H9 (cell line): Measurements from ENCODE around the gene AKT1S1. TPM values are rescaled to one million over a fixed set of nuclear protein-coding genes. Genes with fewer than 3 reads are reported as not detected.

ENCODE experiments used
- DNase-seq: peaks from one replicate; pipeline ENCODE4 v3.0.0-alpha.2; 2017
- H2AFZ ChIP-seq: one replicate; pipeline ENCODE4 v1.6.1; 2013; ENCODE audit warnings: mild to moderate bottlenecking, low read length, control low read depth, moderate library complexity
- H2AK5ac ChIP-seq: 2 replicates; pipeline ENCODE4 v1.6.1; 2013; ENCODE audit warnings: low read length, control low read depth, mixed read lengths; ENCODE audit not compliant: insufficient read length
- H2BK120ac ChIP-seq: one replicate; pipeline ENCODE4 v1.6.1; 2013; ENCODE audit warnings: low read depth, mild to moderate bottlenecking, low read length, control low read depth, inconsistent platforms; ENCODE audit not compliant: poor library complexity, severe bottlenecking
- H2BK12ac ChIP-seq: 2 replicates; pipeline ENCODE4 v1.6.1; 2013; ENCODE audit warnings: low read length, control low read depth, mixed read lengths, low read depth; ENCODE audit not compliant: insufficient read length
- H2BK15ac ChIP-seq: 2 replicates; pipeline ENCODE4 v1.6.1; 2013; ENCODE audit warnings: low read depth, low read length, control low read depth
- H2BK20ac ChIP-seq: one replicate; pipeline ENCODE4 v1.6.1; 2013; ENCODE audit warnings: low read depth, mild to moderate bottlenecking, low read length, control low read depth, inconsistent platforms; ENCODE audit not compliant: poor library complexity, severe bottlenecking
- H2BK5ac ChIP-seq: 2 replicates; pipeline ENCODE4 v1.6.1; 2013; ENCODE audit warnings: low read length, control low read depth, mixed read lengths; ENCODE audit not compliant: insufficient read length
- H3K14ac ChIP-seq: 2 replicates; pipeline ENCODE4 v1.6.1; 2013; ENCODE audit warnings: low read length, control low read depth; ENCODE audit not compliant: insufficient read depth
- H3K18ac ChIP-seq: 2 replicates; pipeline ENCODE4 v1.6.1; 2013; ENCODE audit warnings: low read depth, mild to moderate bottlenecking, mixed read lengths, low read length, control low read depth; ENCODE audit not compliant: insufficient read length
- H3K23ac ChIP-seq: 2 replicates; pipeline ENCODE4 v1.6.1; 2013; ENCODE audit warnings: low read length, control low read depth, mixed read lengths, low read depth; ENCODE audit not compliant: insufficient read length
- H3K23me2 ChIP-seq: 2 replicates; pipeline ENCODE4 v1.6.1; 2013; ENCODE audit warnings: low read depth, mild to moderate bottlenecking, mixed read lengths, low read length, control low read depth; ENCODE audit not compliant: insufficient read length, poor library complexity, severe bottlenecking
- H3K27ac ChIP-seq: 2 replicates; pipeline ENCODE4 v1.5.1; 2013; ENCODE audit warnings: low read length, control low read depth, mixed read lengths, low read depth; ENCODE audit not compliant: insufficient read length
- H3K27me3 ChIP-seq: 2 replicates; pipeline ENCODE4 v1.6.1; 2013; ENCODE audit warnings: low read length, control low read depth, inconsistent platforms; ENCODE audit not compliant: insufficient read depth
- H3K4ac ChIP-seq: 2 replicates; pipeline ENCODE4 v1.6.1; 2013; ENCODE audit warnings: low read depth, mild to moderate bottlenecking, control low read depth, inconsistent platforms, low read length, moderate library complexity
- H3K4me1 ChIP-seq: 2 replicates; pipeline ENCODE4 v1.6.1; 2013; ENCODE audit warnings: low read length, control low read depth, inconsistent platforms; ENCODE audit not compliant: insufficient read depth
- H3K4me2 ChIP-seq: 2 replicates; pipeline ENCODE4 v1.6.1; 2013; ENCODE audit warnings: low read length, control low read depth, mixed read lengths; ENCODE audit not compliant: insufficient read length, insufficient read depth
- H3K56ac ChIP-seq: 2 replicates; pipeline ENCODE4 v1.6.1; 2013; ENCODE audit warnings: low read depth, mild to moderate bottlenecking, mixed read lengths, low read length, control low read depth; ENCODE audit not compliant: insufficient read length
- H3K79me1 ChIP-seq: 2 replicates; pipeline ENCODE4 v1.6.1; 2013; ENCODE audit warnings: low read depth, mild to moderate bottlenecking, moderate library complexity, low read length, control low read depth, inconsistent platforms; ENCODE audit not compliant: insufficient read depth, poor library complexity, severe bottlenecking
- H3K79me2 ChIP-seq: 2 replicates; pipeline ENCODE4 v1.6.1; 2013; ENCODE audit warnings: low read length, control low read depth, inconsistent platforms; ENCODE audit not compliant: insufficient read depth
- H3K9ac ChIP-seq: 2 replicates; pipeline ENCODE4 v1.6.1; 2013; ENCODE audit warnings: low read length, control low read depth, mixed read lengths; ENCODE audit not compliant: insufficient read length; ENCODE audit errors: extremely low read depth
- H3K9me3 ChIP-seq: one replicate; pipeline ENCODE4 v1.6.1; 2013; ENCODE audit warnings: low read depth, low read length, inconsistent platforms; ENCODE audit not compliant: control insufficient read depth
- H3T11ph ChIP-seq: one replicate; pipeline ENCODE4 v1.6.1; 2013; ENCODE audit warnings: mild to moderate bottlenecking, low read length, control low read depth, inconsistent platforms
- H4K20me1 ChIP-seq: one replicate; pipeline ENCODE4 v1.6.1; 2013; ENCODE audit not compliant: control insufficient read depth, insufficient read length, insufficient read depth
- H4K5ac ChIP-seq: 2 replicates; pipeline ENCODE4 v1.6.1; 2013; ENCODE audit warnings: low read depth, mild to moderate bottlenecking, mixed read lengths, low read length, control low read depth; ENCODE audit not compliant: insufficient read length
- H4K8ac ChIP-seq: replicated peaks from 2 replicates; pipeline ENCODE4 v1.6.1; 2013; ENCODE audit warnings: low read length, control low read depth, mixed read lengths, low read depth; ENCODE audit not compliant: insufficient read length
- H4K91ac ChIP-seq: 2 replicates; pipeline ENCODE4 v1.6.1; 2013; ENCODE audit warnings: low read depth, mild to moderate bottlenecking, moderate library complexity, mixed read lengths, low read length, control low read depth; ENCODE audit not compliant: insufficient read length
- H3K27ac Mint-ChIP-seq, 3 experiments: 2 replicates in 2 of 3; 3 replicates in 1 of 3; pipeline ENCODE4 v1.8.0; 2020 to 2021; ENCODE audit warnings: mixed read lengths in 3 of 3, mild to moderate bottlenecking in 1 of 3, moderate library complexity in 1 of 3
- H3K27me3 Mint-ChIP-seq: 2 replicates; pipeline ENCODE4 v1.8.0; 2021; ENCODE audit warnings: low read depth, mild to moderate bottlenecking, moderate library complexity, mixed read lengths
- H3K36me3 Mint-ChIP-seq, 3 experiments: 2 replicates in 2 of 3; 3 replicates in 1 of 3; pipeline ENCODE4 v1.8.0; 2020 to 2021; ENCODE audit warnings: low read depth in 3 of 3, mixed read lengths in 3 of 3; ENCODE audit not compliant: insufficient read depth in 1 of 3
- H3K4me1 Mint-ChIP-seq, 2 experiments: 2 replicates each; pipeline ENCODE4 v1.8.0; 2020; ENCODE audit warnings: mixed read lengths in 2 of 2
- H3K4me3 Mint-ChIP-seq, 2 experiments: 2 replicates in 1 of 2; 3 replicates in 1 of 2; pipeline ENCODE4 v1.8.0; 2020 to 2021; ENCODE audit warnings: mild to moderate bottlenecking in 2 of 2, mixed read lengths in 2 of 2, moderate library complexity in 1 of 2
- H3K9me3 Mint-ChIP-seq, 2 experiments: 2 replicates in 1 of 2; 3 replicates in 1 of 2; pipeline ENCODE4 v1.8.0; 2020; ENCODE audit warnings: mild to moderate bottlenecking in 2 of 2, mixed read lengths in 2 of 2, moderate library complexity in 1 of 2
- WGBS: extraction: QIAGEN DNeasy Blood & Tissue Kit; methylation state at CpG from one replicate; pipeline ENCODE4 v1.1.7; 2013; ENCODE audit warnings: missing lambda C conversion rate, low lambda C conversion rate, mixed read lengths; ENCODE audit not compliant: insufficient read length; ENCODE audit errors: extremely low coverage; 5-methylcytosine and 5-hydroxymethylcytosine counted together
- total RNA-seq: library from RNA; stranded (reverse); gene quantifications from 2 replicates; pipeline ENCODE4 v1.2.1, GENCODE V29; 2021
- TF ChIP-seq, protein P1 (sequence below): fragments of 200-600 bp; sonication (generic); conservative IDR thresholded peaks from 3 replicates; pipeline ENCODE4 v1.8.0; 2021; ENCODE audit warnings: antibody characterized with exemption, mild to moderate bottlenecking

The AKT1S1 gene
- total RNA-seq, 1 experiment from 2014 or later = 43.5 TPM

DNA sequence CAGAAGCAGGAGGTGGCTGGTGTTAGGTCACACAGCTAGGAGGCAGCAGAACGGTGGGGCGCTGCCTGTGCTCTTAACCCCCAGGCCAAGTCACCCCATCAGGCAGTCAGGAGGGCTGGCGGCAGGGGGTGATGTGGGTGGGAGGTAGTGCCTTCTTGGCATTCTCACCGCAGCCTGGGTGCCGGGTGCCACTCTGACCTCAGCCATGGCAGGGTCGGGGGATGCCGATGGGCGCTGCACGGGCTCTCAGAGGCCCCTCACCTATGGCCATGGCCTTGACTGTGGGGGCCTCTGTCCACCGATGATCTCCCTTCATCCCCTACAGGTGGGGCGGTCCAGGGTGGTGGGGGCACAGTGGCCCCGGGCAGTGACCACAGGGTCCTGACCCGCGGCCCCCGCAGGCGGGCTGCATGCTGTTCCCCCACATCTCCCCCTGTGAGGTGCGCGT lies 20.6 kb downstream of the AKT1S1 start:
- H3T11ph ChIP-seq = no peak overlapping the region
- no peak overlapping the region for H2AK5ac ChIP-seq
- Mint-ChIP-seq H3K4me1 (peaks cover 17 to 26% of the 10 kb centered on the region in 2 experiments), H3K27ac (0 out of 7 replicates have a peak overlapping the region, but pooled peaks of 1 of the 3 experiments have one; percentile 79), H3K27me3 (peaks cover 2% of the 10 kb centered on the region; the same call in 1 of the 2 replicates), H3K36me3 (peaks cover 21 to 74% (median 70%) of the 10 kb centered on the region in 3 experiments), H3K4me3 (no peak overlapping the region), H3K9me3 (no peaks in the 10 kb centered on the region)
- no peak overlapping the region for H2BK120ac ChIP-seq
- H4K5ac ChIP-seq = no peak overlapping the region
- no peaks in the 10 kb centered on the region for H3K4me1 ChIP-seq
- no peak overlapping the region for H3K9ac ChIP-seq
- no peak overlapping the region for H2AFZ ChIP-seq
- H3K79me2 ChIP-seq = peaks cover 9% of the 10 kb centered on the region; the same call in 1 of the 2 replicates
- H2BK5ac ChIP-seq = no peak overlapping the region
- TF ChIP-seq, protein P1, sequence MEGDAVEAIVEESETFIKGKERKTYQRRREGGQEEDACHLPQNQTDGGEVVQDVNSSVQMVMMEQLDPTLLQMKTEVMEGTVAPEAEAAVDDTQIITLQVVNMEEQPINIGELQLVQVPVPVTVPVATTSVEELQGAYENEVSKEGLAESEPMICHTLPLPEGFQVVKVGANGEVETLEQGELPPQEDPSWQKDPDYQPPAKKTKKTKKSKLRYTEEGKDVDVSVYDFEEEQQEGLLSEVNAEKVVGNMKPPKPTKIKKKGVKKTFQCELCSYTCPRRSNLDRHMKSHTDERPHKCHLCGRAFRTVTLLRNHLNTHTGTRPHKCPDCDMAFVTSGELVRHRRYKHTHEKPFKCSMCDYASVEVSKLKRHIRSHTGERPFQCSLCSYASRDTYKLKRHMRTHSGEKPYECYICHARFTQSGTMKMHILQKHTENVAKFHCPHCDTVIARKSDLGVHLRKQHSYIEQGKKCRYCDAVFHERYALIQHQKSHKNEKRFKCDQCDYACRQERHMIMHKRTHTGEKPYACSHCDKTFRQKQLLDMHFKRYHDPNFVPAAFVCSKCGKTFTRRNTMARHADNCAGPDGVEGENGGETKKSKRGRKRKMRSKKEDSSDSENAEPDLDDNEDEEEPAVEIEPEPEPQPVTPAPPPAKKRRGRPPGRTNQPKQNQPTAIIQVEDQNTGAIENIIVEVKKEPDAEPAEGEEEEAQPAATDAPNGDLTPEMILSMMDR = no peak
- H4K91ac ChIP-seq = no peak overlapping the region
- no peak overlapping the region for H3K4me2 ChIP-seq
- DNase-seq = no peak
- H3K23me2 ChIP-seq = peaks cover 6% of the 10 kb centered on the region
- H2BK20ac ChIP-seq = no peak overlapping the region
- peaks cover 6% of the 10 kb centered on the region for H4K20me1 ChIP-seq
- H3K27ac ChIP-seq = no peak overlapping the region
- no peak overlapping the region for H3K23ac ChIP-seq
- no peaks in the 10 kb centered on the region for H3K9me3 ChIP-seq
- H4K8ac ChIP-seq = no peak overlapping the region
- no peak overlapping the region for H3K18ac ChIP-seq
- H3K4ac ChIP-seq = no peak overlapping the region
- WGBS = no CpG with 5 or more reads among the region's 18 CpGs
- H3K79me1 ChIP-seq = peaks cover 11% of the 10 kb centered on the region
- no peaks in the 10 kb centered on the region for H3K27me3 ChIP-seq
- no peak overlapping the region for H2BK15ac ChIP-seq
- H3K14ac ChIP-seq = no peak overlapping the region; the same call in 1 of the 2 replicates
- no peak overlapping the region for H3K56ac ChIP-seq
- H2BK12ac ChIP-seq = no peak overlapping the region
